Activated CD4-positive, alpha-beta T cell treated with anti-CD3 and anti-CD28 coated beads, Interleukin-2, amount 50 U/mL, for 48 hours (primary cell): ENCODE results near the gene NTMT2.
"Not testable (repeated sequence)": the region's sequence is repeated elsewhere in the genome, so short reads cannot be mapped to it uniquely, and the experiment has no call there.

Experiments used
- DNase-seq, 2 experiments: peaks; one replicate each; pipeline ENCODE4 v3.0.0-alpha.2; 2020

NTMT2 gene

DNA sequence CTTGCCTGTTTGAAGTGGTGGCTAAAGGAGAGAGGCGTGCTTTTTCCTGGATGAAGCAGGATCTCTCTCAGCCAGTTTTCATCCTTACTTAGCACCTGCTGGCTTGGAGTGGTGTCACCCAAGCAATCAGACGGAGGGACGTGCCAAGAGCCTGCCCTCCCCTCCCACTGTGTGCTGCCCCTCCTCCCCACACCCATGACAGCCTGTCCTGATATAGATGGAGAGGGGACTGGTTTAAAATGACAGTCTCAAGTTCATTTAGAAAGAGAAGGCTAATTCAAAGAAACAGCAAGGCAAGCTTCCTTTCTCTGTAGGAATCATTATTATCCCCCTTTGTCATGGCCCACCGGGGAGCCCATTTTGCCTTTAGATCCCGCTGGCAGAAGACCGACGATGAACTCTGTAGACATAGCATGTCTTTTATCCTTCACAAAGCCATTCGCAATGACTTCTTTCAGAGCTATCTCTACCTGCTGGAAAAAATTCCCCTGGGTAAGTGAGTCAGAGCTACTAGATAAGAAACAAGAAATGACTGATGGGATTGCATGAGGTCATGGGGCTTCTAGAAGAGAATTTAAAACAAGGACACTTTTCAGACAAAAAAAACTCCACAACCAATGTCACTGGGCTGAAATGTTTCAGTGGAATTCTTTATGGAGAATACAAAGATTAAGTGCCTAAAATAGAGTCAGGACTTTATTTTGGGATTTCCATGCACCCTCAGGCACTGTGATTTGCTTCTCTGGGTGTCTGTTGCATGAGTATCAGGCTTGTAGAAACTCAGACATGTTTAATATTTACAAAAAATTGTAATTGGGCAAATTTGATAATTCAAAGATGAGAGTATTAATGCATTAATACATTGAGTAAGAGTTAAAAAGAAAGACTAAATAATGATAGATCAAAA is at the start of gene NTMT2:
Gene NTMT2, plus strand, starts transcription at position 190 of the 907 bp plus-strand sequence. Its CDS starts 149 bp downstream, at position 339.
- DNase-seq, result no peak

DNA sequence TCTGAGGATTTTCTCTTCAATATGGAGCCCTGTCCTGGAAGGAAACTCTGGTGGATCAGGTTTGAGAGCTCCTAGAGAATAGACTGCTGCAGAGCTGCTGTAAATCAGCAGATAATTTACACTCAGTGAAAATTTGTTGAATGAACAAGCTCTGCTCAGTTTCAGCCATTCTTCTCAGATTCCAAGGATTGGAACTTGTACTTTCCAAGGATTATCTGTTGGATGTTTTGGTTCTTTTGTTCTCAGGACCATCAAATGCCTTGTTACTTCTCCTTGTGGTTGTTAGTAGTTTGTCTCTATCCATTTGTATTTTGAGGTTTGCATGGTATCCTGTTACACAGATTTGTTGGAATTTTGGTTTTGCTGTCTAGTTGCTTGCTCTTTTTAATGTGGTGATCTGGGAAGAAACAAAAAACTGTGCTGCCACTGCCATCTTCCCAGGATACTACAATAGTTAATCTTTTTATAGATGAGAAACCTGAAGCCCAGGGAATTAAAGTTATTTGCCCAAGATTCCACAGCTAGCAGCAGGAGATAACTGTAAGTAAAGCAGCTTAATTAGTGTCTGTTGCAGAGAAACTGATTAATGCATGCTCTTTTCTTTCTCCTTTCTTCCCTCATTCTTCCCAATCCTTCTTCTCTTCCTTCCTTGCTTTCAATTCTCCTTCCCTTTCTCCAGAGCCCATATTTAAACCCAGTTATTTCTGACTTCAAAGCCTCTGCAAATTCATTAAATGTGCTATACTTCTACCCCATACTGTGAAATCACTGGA is 49.6 kb upstream of the NTMT2 start:
- no peak for DNase-seq

DNA sequence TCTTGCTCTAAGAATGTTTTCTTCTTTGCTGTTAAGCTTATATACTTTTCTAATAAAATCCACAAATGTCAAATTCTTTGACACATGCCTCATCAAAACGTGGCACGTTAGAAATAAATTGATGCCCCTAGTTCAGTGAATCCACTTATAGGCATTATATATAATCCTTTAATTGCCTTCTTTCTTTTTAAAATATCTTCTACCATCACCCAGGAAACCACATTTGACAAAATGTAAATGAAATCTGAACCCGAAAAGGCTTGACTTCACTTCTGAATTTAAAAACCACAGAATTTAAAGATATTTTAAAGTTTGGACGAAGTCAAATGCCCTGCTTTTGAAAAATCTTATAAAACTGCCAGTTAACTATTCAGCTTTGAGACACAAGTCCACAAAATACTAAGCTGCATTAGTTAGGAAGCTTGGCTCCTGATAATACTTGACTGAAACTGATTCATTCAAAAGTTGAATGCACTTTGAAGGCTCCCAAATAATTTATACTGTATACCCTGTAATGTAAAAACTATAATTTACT is 48.9 kb upstream of the NTMT2 start:
- DNase-seq, result no peak

DNA sequence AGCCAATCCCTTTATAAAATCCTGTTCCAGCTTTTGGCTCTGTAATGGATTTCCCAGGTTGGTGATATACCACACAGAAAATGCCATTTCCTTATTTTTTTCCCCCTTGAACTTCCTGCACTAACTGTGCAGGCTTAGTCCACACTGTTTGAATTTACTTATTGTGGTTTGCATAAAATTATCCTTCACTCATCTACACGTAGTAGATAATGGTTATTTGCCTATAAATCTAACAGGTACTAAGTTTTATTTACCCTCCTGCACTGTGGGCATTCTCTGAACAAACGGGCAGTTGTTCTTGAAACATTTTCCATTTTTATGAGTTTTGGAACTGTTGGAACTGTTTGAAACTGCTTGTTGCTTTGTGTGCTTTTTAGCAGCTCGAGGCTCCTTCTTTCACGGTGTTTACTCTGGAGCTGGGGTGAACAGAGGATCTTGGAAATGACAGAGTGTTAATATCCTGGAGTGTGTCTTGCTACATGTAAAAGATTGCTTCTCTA is 48.3 kb upstream of the NTMT2 start:
- DNase-seq, result no peak

DNA sequence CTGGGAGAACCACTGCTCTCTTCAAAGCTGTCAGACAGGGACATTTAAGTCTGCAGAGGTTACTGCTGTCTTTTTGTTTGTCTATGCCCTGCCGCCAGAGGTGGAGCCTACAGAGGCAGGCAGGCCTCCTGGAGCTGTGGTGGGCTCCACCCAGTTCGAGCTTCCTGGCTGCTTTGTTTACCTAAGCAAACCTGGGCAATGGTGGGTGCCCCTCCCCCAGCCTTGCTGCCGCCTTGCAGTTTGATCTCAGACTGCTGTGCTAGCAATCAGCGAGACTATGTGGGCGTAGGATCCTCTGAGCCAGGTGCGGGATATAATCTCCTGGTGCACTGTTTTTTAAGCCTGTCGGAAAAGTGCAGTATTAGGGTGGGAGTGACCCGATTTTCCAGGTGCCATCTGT is 32.6 kb upstream of the NTMT2 start:
- not testable (repeated sequence) for DNase-seq

DNA sequence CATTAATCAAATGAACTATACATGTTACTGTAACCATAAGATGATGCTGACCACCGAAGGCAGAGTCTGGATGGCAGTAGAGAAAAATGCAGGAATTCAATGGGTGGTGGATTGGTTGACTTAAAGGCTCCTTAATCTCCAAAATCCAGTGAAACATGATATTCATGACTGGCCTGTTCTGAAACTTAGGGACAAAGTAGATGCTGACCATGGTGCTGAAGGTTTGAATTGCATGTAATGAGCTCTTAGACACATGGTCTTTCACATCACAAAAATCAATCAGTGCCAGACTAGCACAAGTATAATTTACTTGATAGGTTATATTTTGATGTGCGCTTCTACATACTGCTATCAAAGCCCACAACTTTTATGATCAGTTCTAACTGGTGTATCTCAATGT is 30.9 kb upstream of the NTMT2 start:
- DNase-seq, result no peak

DNA sequence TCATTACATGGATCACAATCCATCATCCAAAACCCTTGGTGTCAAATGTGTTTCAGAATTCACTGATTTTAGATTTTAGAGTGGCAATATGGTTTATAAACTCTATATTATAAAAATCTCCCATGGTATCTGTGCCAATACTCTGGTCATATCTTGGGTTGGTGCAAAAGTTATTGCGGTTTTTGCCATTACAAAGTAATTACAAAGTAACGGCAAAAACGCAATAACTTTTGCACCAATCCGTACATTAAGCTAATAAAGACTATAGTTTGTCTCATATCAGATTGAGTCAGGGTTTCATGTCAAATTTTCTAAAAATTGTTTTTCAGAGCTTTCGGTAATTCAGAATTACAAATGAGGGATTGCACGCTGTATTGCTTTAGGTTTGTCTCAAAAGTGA is 23.4 kb upstream of the NTMT2 start:
- DNase-seq, result no peak

DNA sequence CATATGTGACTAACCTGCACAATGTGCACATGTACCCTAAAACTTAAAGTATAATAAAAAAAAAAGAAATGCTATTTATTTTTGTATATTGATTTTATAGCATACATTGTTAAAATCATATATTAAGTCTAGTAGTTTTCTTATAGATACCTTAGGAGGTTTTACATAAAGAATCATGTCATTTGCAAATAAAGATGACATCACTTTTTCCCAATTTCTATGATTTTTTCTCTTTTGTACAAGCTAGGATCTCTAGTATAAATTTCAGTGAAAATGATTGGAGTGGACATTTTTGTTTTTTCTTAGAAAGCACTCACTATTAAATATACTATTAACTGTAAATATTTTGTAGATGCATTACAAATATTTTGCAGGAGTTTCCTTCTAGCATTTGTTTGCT is 20.5 kb upstream of the NTMT2 start:
- no peak for DNase-seq

DNA sequence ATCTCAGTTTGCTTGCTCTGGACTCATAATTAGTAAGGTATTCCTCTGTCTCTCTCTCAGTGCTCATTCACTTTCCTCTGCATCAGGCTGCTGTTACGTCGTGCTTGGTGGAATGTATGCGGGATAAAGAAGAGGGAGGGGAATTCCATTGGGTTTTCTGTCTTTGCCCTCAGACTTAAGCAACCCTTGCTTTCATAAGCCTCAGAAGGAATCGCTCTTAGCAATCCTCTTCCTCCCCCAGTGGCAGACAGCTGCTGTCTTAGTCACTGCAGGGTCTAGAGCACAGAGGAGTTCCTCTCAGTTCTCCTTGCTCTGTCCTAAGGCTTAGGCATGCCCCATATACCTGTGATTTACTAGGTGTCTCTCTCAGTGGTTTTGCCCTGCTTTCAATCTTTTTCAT is 19.1 kb upstream of the NTMT2 start:
- DNase-seq, result no peak

DNA sequence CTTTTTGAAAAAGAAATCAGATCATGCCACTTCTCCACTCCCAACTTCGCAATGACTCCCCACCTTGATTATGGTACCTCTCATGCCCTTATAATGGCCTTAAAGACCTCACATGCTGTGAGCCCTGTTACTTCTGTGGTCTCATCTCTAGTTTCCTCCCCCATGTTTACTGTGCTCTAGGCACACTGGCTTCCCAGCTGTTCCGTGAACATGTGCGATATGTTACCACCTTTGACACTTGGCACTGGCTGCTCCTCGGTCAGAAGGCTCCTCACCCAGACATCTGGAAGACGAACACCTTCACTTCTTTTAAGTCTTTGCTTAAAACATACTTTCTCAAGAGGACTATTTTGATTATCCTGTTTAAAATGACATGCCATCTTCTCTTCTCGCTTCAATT is 14.3 kb upstream of the NTMT2 start:
- no peak for DNase-seq

DNA sequence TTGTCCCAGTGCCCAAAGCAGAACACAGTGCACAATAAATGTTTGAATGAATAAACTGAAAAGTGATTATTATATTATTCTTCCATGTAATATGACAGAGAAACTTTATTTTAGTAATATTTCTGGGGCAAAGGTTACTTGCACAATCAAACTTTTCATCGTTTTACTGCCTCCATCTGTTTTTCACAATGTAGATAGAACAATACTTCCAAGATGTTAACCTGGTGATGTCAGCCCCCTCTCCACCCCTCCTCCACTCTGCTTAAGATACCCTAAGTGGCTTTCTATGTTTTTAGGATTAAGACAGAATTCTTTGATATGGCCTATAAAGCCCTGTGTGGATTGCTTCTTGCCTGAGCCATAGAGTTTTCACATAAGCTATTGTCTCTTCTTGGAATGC is 13.8 kb upstream of the NTMT2 start:
- DNase-seq, result no peak

DNA sequence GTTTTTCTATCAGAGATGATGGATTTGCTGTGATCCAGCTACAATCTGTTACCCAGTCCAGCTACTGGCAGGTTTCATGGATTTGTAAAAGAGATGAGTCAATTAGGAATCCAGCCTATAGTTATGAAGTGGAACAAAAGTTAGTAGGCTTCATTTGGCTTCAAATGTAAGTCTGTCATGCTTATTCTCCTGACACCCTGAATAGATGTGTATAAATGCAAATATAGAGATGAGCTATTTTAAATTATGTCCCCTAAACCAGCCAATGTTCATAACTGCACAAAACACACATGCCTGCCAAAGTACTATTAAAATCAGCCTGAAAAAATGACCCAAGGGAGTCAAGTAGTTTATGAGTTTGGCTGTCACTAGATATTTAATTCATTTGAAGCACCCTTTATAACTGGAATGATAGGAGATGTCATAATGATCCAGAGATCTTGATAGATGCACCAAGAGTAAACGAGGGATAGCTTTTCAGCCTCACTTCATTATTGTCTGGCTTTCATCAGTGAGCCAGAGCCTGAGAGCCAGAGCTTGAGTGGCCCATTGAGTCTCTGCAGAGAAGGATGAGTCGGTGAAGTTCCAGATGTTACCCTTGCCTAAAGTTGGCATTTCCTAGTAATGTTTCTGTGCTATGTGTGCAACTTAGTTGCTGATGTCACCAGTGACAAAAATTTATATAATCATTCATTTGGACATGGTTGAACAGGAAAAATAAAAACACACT is 11.8 kb upstream of the NTMT2 start:
- no peak for DNase-seq

DNA sequence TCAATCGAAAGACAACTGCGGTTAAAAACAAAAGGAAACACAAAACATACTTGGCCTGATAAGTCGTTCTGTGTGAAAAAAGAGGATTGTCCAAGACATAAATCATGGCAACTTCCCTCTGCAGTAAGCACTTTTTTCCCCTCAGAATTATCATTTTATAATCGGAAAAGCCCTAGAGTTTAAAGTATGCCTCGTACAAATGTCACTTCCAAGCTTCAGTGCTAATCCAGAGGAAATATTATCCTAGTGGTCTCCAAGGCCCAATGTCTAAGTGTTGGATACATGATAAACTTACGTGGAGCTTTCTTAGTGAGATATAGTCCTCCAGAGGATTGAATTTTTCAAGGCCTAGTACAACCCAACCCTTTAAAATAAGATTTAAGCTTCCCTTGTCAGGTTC is 11.2 kb upstream of the NTMT2 start:
- DNase-seq, result no peak

DNA sequence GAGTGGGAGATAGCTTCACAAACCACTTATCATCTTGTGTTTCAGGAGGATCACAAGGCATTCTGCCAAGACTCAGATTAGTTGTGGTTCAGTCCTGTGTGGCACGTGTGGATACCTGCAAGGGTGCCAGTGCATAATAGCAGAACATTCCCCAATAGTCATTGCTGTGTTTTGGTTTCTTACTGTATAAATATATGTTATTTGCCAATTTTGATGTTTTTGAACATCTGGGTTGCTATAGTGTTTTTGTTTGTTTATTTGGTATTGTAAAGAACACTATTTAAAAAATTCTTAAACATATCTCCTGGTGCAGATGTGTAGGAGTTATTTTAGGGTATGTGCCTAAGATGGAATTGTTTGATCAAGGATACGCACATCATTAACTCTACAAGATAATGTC is 5.4 kb upstream of the NTMT2 start:
- DNase-seq, result no peak

DNA sequence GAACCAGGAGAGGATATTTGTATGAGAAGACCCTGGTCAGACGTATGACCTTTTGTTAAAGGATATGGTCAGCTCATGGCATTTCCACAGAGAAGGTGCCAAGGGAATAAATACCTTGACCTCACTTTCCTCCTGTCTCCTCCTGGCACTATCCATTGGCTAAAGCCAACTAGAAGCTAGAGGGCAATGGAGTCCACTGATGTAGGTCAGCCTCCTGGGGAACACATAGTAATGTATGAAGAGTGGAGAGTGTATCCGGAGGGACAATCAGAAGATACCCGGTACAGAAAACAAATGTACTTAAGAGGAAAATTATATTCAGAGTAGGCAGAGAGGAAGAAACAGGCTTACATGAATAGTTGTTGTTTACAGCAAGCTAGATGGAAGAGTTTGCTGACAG is 698 bp upstream of the NTMT2 start:
- DNase-seq, result no peak

DNA sequence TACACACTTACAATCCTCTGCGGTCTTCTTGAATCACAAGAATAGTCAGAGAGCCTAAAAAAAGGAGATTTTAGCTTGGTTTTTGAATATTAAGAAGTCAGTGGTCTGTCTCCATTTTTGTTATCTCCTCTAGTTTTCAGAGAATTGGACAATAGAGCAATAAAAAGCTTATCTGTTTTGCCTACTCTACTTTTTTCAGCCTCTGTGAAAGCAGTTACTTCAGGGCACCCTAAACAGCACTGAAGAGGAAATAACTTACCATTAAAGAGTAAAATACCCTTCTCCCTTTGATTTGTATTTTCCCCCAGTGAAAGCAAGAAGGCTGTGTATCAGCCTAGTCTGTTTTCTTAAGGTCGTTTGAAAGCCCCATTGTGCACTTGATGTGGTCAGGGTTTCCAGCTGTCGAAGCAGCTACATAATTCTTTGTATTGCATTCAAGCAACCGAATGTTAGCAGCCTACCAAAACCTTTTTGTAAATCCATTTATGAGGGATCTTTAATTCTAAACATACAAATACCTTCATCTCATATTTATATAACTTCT is 1.0 kb downstream of the NTMT2 start:
- no peak for DNase-seq

DNA sequence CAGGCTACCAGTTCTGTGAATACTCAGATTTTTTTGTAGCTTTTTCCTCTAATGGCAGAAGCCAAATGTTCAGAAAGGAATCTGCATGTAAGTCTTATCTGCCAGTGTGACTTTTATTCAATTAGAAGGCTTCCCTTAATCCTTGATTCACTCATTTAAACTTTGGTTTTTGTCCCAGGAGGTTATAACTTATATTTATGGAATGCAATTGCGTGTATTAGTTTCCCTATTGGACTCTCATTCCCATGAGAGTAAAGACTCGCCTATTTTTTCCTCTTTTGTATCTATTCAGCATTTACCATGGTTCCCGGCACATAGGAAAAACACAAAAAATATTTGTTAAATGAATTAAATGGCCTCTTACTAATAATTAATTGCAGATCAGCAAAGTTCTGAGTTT is 3.5 kb downstream of the NTMT2 start:
- DNase-seq, result no peak

DNA sequence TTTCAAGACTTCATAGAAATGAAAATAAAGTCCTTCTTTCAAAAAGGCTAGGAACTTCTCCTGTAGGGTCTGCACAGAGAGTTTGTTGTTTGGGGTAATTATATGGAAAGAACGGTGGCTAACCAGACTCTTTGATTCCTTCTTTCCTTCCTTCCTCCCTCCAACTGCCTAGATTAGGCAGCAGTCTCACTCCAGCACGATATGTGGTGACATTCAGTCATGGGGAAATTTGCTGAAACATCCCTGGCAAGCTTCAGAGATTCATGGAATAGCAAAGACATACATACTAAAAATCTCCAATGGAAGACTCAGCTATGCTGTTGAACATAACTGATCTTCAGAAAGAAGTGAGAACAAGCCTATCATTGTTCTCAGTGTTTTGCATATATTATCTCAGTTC is 4.3 kb downstream of the NTMT2 start:
- DNase-seq, result no peak

DNA sequence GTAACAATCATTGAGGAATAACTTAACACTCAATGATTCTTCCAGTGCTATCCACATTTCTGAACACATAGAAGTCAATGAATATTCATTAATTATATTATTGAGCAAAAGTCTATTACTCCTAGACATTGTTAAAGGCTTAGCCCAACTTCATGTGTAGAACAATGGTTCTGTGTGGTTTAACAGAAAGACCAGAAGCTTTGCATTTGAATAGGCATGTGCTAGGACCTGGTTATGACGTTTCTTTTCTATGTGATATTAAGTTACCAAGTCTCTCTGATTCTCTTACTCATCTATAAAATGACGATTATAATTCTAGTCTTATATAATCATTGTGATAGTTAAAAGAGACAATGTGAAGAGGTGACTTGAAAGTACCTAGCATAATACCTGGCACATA is 5.2 kb downstream of the NTMT2 start:
- DNase-seq, result no peak

DNA sequence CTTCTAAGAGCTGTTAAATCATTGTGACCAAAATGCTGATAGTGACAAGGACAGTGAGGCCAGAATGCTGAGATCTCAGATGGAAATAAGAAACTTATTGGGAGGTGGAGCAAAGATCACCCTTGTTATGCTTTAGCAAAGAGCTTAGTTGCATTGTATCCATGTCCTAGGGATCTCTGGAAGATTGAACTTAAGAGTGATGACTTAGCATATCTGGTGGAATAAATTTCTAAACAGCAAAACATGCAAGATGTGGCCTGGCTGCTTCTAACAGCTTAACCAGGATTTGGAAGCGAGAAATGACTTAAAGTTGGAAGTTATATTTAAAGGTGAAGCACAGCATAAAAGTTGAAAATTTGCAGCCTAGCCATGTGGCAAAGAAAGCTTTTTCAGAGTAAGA is 7.7 kb downstream of the NTMT2 start:
- DNase-seq, result no peak

DNA sequence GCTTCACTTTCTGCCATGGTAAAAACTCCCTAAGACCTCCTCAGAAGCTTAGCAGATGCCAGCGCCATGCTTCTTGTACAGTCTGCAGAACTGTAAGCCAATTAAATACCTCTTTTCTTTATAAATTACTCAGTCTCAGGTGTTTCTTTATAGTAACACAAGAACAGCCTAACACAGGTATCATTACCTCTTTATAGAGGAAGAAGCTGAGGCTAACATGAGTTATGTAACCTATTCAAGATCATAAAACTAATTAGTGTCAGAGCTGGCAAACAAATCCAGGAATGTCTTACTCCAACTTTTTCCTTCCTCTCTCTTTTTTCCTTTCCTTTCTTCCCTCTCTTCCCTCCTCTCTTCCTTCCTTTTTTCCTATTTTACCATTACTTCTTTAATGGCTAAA is 9.3 kb downstream of the NTMT2 start:
- no peak for DNase-seq

DNA sequence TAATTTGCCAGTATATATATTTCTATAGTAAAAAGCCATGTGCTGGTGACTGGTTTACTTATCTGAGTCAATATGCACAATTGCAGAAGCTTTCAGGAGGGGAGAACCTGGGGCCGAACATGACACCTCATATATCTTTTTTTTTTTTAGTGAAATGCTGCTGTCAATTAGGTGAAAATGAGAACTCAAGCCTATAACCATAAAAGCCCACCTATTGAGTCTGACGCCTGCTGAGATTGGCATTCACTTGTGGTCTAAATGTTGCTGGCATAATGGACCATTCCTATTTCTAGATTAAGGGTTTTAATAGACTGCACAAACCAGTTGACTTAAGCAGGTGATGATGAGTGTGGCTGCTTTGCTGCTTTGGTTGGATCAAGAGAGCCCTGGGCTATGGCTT is 10.8 kb downstream of the NTMT2 start:
- DNase-seq, result no peak

DNA sequence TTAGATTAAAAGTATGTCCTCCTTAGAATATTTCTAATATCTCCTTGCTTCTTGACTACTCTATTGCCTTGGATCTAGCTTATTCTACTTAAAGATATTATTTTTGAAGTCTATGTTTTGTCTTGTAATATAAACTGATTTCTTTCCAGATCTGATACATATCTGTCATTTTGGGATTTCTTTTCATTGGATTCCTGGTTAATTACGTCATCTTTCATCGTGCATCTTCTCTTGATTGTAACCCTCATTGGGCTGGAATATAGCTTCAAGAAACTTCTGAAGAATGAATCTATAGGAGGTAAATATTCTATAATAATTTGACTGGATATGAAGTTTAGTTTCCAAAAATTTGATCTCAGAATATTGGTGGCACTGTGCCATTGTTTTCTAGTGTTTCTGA is 12.1 kb downstream of the NTMT2 start:
- no peak for DNase-seq
